OCI-LY7 (cell line): ENCODE measurements around the gene C10orf95. TPM values are rescaled to one million over a fixed set of nuclear protein-coding genes. Genes with fewer than 3 reads are reported as not detected.

Source experiments
- BruUV-seq: library from RNA; stranded (reverse); fragments of 400-500 nt; replicated peaks from 2 replicates; lab custom pipeline; 2021; lab: Mats Ljungman, UMichigan
- CTCF ChIA-PET: fragments of 300-600 bp; sonication (Branson Sonifier 250); formaldehyde crosslinking; loops from one replicate; lab custom pipeline; 2022; ENCODE audit warnings: antibody characterized with exemption; ENCODE audit not compliant: unreplicated experiment; lab: Charles Lee
- POLR2A ChIA-PET: fragments of 300-600 bp; sonication (Branson Sonifier 250); formaldehyde crosslinking; loops from one replicate; lab custom pipeline; 2022; ENCODE audit warnings: antibody characterized with exemption; lab: Charles Lee
- DNase-seq: peaks from one replicate; pipeline ENCODE4 v3.0.0-alpha.2; 2015; ENCODE audit warnings: low spot score
- H2AFZ ChIP-seq: fragments of 200-600 bp; sonication (generic), shearing (Covaris generic); 2 replicates; pipeline ENCODE4 v1.6.1; 2014; ENCODE audit warnings: mild to moderate bottlenecking, antibody characterized with exemption, low read length, moderate library complexity
- H3K27ac ChIP-seq: fragments of 200-600 bp; sonication (generic); 2 replicates; pipeline ENCODE4 v1.5.1; 2014; ENCODE audit warnings: mixed run types, low read depth, mild to moderate bottlenecking, moderate library complexity, low read length, inconsistent platforms; ENCODE audit not compliant: poor library complexity, severe bottlenecking
- H3K36me3 ChIP-seq: fragments of 200-600 bp; sonication (generic); 2 replicates; pipeline ENCODE4 v1.6.1; 2014; ENCODE audit warnings: mild to moderate bottlenecking, antibody characterized with exemption, low read length, moderate library complexity, mixed read lengths; ENCODE audit not compliant: insufficient read depth
- H3K4me1 ChIP-seq: fragments of 200-600 bp; sonication (generic); 2 replicates; pipeline ENCODE4 v1.5.1; 2014; ENCODE audit warnings: mild to moderate bottlenecking, low read length; ENCODE audit not compliant: insufficient read depth, poor library complexity, severe bottlenecking
- H3K4me2 ChIP-seq: fragments of 200-600 bp; sonication (generic); 2 replicates; pipeline ENCODE4 v1.6.1; 2014; ENCODE audit warnings: mild to moderate bottlenecking, low read length
- H3K4me3 ChIP-seq: fragments of 200-600 bp; sonication (generic); 2 replicates; pipeline ENCODE4 v1.5.1; 2014; ENCODE audit warnings: mild to moderate bottlenecking, low read depth, low read length; ENCODE audit not compliant: poor library complexity, severe bottlenecking
- H3K79me2 ChIP-seq: fragments of 200-600 bp; sonication (generic); 2 replicates; pipeline ENCODE4 v1.6.1; 2016; ENCODE audit warnings: low read depth, mild to moderate bottlenecking, low read length, moderate library complexity, mixed read lengths; ENCODE audit not compliant: insufficient read depth
- H3K9me2 ChIP-seq: fragments of 200-600 bp; sonication (generic); 2 replicates; pipeline ENCODE4 v1.6.1; 2016; ENCODE audit warnings: mild to moderate bottlenecking, low read length, mixed read lengths; ENCODE audit not compliant: insufficient read depth
- H3K9me3 ChIP-seq: fragments of 200-600 bp; sonication (generic); 2 replicates; pipeline ENCODE4 v1.6.1; 2014; ENCODE audit warnings: mild to moderate bottlenecking, mixed run types, low read length, mixed read lengths
- H4K20me1 ChIP-seq: fragments of 200-600 bp; sonication (generic); 2 replicates; pipeline ENCODE4 v1.6.1; 2014; ENCODE audit warnings: mild to moderate bottlenecking, antibody characterized with exemption, low read length, moderate library complexity, mixed read lengths; ENCODE audit not compliant: insufficient read depth
- CTCF ChIP-seq: fragments of 200-600 bp; sonication (generic); conservative IDR thresholded peaks from 2 replicates; pipeline ENCODE4 v1.5.1; 2014; ENCODE audit warnings: mild to moderate bottlenecking, antibody characterized with exemption, low read length, moderate library complexity, mixed read lengths
- EZH2phosphoT487 ChIP-seq: fragments of 200-600 bp; sonication (generic); IDR thresholded peaks from 2 replicates; pipeline ENCODE4 v1.6.1; 2018; ENCODE audit warnings: low read depth, borderline replicate concordance, mild to moderate bottlenecking, mixed run types, antibody characterized with exemption, low read length, moderate library complexity, mixed read lengths
- intact Hi-C: fragments of 100-400 bp; cut with micrococcal nuclease; formaldehyde crosslinking; loops from one replicate; pipeline ENCODE4 v1.10.0; 2022; ENCODE audit not compliant: unreplicated experiment
- total RNA-seq, 2 experiments: library from RNA; depleted of rRNA in 1 of 2; stranded (reverse); fragments of >200 nt in 1 of 2; shearing (Covaris generic) in 1 of 2; gene quantifications; 2 replicates each; pipeline ENCODE4 v1.2.3, GENCODE V29; 2014 to 2022

The C10orf95 gene
- total RNA-seq, 2 experiments from 2014 or later = 0.67 to 3.3 TPM

GRCh38 chr10:102476466-102477141, 25.3 kb upstream of the C10orf95 start:
- DNase-seq = no peak
- Histone ChIP-seq H3K27ac (no peak overlapping the region), H3K4me2 (no peak overlapping the region), H3K9me3 (no peaks in the 10 kb centered on the region), H3K4me3 (no peak overlapping the region), H3K9me2 (no peaks in the 10 kb centered on the region), H3K79me2 (no peaks in the 10 kb centered on the region), H4K20me1 (no peaks in the 10 kb centered on the region), H3K36me3 (peaks cover 68% of the 10 kb centered on the region), H3K4me1 (no peaks in the 10 kb centered on the region), H2AFZ (no peak overlapping the region)
- CTCF ChIA-PET = interaction anchor here (0.7 kb wide), 1 partner anchor 15 kb away, joined by 3 read pairs; no protein-coding TSS in a partner anchor
- POLR2A ChIA-PET = interaction anchor here (1.0 kb wide), 1 partner anchor 21 kb away, joined by 5 read pairs; no protein-coding TSS in a partner anchor
- no TSS peak for BruUV-seq
- intact Hi-C loops = no loop called here
- TF ChIP-seq EZH2phosphoT487 (no peak), CTCF (no peak)

- Histone ChIP-seq H2AFZ (no peak overlapping the region), H3K9me2 (no peaks in the 10 kb centered on the region), H3K27ac (no peak overlapping the region), H3K4me2 (no peak overlapping the region), H3K4me3 (no peak overlapping the region), H3K36me3 (peaks cover 57% of the 10 kb centered on the region), H3K4me1 (no peaks in the 10 kb centered on the region), H4K20me1 (no peaks in the 10 kb centered on the region), H3K79me2 (no peaks in the 10 kb centered on the region), H3K9me3 (no peaks in the 10 kb centered on the region)
- intact Hi-C loops = no loop called here
- TF ChIP-seq CTCF (no peak), EZH2phosphoT487 (no peak)
- ChIA-PET CTCF (no interaction called here), POLR2A (interaction anchor here (1.0 kb wide), 1 partner anchor 22 kb away, joined by 5 read pairs; no protein-coding TSS in a partner anchor)
- no TSS peak for BruUV-seq
- no peak for DNase-seq
Measured at GRCh38 chr10:102475451-102476040, 24.2 kb upstream of the C10orf95 start.
